UCSD-AML1 (cell line): ENCODE measurements around the gene MTNR1A.
"Not testable (repeated sequence)": the region's sequence is repeated elsewhere in the genome, so short reads cannot be mapped to it uniquely, and the experiment has no call there.

Experiments
- DNase-seq: peaks from one replicate; lab custom pipeline; 2025; ENCODE audit not compliant: unreplicated experiment; lab: John Stamatoyannopoulos, UW

The MTNR1A gene

GRCh38 chr4:186563761-186564160, 8.4 kb upstream of the MTNR1A start:
- no peak for DNase-seq

- DNase-seq, result no peak
Observed at GRCh38 chr4:186561748-186562147, 6.4 kb upstream of the MTNR1A start.

DNA sequence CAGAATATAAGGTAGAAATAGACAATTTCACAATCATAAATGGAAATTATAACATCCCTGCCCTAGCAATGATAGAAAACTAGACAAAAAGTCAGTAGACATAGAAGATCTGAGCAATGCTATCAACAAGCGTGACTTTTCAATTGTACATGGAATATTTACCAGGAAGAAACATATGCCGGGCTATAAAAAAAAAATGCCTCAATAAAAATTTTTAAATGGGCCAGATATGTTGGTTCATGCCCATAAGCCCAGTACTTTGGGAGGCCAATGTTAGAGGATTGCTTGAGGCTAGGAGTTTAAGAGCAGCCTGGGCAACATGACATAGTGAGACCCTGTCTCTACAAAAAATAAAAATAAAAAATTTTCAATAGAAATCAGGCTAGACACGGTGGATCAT, 5.3 kb upstream of the MTNR1A start:
- DNase-seq, result no peak

DNA sequence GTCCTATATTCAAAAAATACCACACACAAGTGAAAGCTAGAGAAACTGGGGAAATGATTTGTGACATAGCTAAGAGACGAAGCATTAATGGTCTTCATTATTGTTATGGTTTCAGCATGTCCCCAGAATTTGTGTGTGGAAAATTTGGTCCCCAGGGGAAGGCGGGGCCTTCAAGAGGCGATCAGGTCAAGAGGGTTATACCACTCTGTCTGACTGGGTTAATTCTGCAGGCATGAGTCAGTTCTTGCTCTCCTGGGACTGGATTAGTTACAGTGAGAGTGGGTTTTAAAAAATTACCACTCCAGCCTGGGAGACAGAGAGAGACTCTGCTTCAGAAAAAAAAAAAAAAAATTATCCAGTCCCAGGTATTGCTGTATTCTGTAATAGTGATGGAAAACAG, 2.1 kb upstream of the MTNR1A start:
- DNase-seq, result no peak

DNA sequence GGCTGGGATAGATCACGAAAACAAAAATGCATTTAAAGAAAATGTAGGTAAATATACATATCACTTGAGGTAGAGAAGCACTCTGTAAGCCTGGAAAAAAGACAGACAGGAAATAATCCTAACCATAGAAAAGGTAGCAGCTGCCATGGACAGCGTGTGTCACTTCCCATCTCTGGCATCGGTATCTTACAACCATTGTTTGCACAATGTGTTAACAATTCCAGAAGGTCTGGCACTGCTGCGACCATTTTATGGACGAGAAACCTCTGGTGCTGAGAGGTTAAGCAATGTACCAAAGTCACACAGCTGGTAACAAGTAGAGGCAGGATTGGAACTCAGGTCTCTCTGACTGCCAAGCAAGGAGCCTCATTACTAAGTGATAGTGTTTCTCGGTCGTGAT, 1.7 kb upstream of the MTNR1A start:
- DNase-seq, result no peak

DNA sequence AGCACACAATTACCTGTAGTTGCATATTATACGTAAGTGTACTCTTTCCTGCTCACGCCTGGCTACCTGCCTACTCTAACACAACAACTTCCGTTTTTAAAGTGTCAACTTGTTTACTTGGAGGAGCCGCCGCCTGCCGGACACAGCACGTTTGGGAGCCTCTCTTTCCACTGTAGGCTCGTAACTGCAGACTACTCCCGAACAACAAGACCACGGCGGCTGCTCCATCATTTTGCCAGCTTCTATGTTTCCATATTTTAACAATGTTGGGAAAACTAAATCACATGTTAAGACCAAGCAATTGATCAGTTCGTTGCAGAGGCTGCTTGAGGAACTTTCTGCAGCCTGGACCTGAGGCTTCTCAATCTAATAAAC, 841 bp downstream of the MTNR1A start:
- DNase-seq, result no peak

DNA sequence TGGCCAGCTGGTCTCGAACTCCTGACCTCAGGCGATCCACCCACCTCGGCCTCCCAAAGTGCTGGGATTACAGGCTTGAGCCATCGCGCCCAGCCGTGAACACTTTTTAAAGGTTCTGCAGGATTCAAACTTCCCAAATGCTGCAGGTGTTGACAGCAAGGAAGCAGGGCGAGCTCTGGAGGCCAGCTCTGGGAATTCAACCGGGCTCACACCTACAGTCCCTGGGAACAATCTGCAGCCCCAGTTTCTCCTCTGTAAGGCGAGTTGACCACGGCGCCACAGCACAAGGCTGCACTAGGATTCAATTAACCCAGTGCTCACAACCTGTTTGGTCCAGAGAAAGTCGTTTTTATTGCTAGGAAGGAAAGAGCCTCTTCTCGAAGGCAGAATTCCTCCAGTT, 1.6 kb downstream of the MTNR1A start:
- DNase-seq, result no peak

- DNase-seq, result no peak
Observed at GRCh38 chr4:186551849-186552248, 3.5 kb downstream of the MTNR1A start.

GRCh38 chr4:186545436-186545835, 9.9 kb downstream of the MTNR1A start:
- DNase-seq, result no peak

DNA sequence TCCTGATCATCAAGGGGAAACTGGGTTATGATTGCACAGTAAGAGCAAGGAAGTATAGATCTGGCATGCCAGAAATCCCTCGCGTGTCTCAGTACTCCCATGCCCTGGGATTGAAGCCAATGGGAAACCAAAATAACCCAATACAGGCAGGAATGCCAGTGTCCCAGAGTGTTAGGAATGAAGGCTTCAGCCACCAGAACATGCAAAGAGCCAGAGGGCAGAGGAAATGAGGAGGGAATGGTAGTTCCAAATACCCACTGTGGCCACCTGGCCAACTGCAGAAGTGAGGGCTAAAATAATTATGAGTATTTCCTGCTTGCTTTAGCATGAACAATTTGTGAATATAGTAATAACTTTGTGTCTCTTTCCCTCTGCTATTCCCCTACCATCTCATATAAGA, 12.2 kb downstream of the MTNR1A start:
- DNase-seq, result no peak

DNA sequence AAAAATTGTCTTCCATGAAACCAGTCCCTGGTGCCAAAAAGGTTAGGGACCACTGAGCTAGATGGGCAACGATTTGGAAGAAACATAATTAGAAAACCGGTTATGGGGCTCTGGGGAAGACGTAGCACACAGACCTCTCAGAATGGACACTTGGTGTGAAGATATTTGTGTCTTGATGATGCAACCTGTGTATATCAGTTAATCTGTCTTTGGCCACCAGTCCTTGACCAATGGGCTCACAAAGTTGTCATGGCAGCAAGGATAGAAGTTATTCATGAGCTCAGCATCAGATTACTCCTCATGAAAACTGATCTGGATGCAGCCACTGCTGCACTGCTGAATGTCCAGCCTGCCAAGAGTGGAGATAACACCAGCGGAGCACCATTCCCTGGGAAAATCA, 13.6 kb downstream of the MTNR1A start:
- no peak for DNase-seq

DNA sequence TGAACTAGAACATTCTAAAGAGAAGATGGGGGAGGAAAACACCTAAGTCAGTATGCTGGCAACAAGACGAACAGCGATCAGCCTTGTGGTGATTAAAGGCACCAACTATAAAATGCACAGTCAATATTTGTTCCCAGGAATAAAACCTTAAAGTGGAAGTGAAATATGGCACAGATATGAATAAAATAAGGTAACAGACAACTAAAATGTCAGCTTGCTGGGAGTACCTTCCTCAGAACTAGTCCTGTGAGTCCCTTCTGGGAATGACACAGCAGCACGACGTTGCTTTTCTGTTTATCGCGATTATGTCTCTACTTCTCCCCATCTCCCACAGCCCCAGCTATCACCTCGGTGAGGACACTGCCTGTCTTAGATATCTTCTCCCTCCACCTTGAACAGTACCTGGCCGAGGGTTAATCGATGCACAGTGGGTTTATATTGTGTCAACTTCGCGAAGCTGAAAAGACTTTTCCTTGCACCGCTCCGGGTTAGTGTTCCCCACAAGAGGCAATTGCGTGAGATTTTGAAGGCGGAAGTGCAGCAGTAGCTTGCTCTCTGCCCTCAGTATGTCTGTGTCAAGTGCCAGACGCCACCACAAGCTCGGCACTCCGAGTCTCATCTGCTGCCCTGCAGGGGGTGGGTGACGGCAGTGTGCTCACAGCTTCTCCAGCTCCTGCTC, 17.4 kb downstream of the MTNR1A start:
- no peak for DNase-seq

DNA sequence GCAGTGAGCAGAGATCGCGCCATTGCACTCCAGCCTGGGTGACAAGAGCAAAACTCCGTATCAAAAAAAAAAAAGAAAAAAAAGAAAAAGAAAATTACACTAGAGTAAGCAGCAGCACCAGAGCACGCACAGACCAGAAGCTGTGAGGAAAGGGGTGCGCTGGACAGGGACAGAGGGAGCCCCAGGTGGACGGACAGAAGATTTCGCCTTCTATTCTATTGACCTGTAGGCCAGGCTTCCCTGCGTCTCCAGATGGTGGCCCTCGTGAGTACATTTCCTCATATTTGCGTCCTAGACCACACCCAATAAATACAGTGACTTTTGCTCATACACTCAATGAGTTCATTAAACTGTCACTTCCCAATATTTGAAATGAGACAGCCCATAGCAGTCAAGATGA, 19.1 kb downstream of the MTNR1A start:
- DNase-seq, result no peak

- no peak for DNase-seq
Observed at GRCh38 chr4:186534056-186534455, 21.3 kb downstream of the MTNR1A start.

- not testable (repeated sequence) for DNase-seq
Observed at GRCh38 chr4:186523927-186524326, 31.4 kb downstream of the MTNR1A start.

GRCh38 chr4:186516287-186516686, 39.1 kb downstream of the MTNR1A start:
- no peak for DNase-seq

DNA sequence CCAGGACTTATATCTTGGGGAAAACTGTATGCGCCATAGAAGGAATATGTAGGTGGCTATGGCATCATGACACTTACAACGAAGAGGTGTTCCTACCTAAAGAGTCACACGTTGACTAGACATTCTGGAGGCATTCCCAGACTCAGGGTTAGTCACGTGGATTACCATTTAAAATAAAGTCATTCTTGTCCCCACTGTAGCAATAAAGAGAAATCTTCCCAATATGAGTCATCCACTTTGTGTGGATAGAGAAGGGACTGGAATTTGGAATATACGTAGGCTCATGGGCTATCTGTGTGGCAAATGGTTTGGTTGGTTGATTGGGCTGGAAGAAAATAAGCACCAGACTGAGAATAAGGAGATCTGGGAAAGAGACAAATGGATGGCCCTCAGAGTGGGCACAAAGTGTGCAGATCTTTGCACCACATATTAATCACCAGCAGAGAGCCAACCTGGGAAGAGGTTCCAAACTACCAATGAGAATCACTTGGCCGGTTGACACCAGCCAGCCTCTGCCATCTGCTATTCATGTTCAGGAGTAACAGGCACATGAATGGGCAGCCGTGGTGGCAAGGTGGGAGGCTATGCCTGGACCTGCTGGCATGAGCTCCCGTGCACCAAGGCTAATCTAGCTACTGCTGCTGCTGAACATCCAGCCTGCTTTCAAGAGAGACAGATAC, 41.0 kb downstream of the MTNR1A start:
- DNase-seq, result no peak

GRCh38 chr4:186504771-186505170, 50.6 kb downstream of the MTNR1A start:
- not testable (repeated sequence) for DNase-seq

- no peak for DNase-seq
Observed at GRCh38 chr4:186502231-186502630, 53.1 kb downstream of the MTNR1A start.

DNA sequence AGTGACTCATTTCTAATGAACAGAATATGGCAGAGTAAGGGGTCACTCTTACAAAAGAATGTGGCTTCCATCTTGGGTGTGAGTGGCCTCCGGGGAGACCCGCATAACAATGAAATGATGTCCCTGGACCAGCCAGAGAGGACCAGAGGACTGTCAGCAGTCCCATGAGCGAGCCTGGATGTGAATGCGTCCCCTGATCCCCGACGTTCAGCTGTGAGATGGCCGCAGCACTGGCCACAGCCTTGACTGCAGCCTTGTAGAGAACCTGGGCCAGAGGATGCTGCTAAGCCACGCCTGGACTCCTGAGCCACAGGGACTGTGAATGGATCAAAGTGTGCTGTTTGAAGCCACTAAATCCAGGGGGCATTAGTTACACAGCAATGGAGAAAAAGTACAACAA, 53.8 kb downstream of the MTNR1A start:
- DNase-seq, result no peak

DNA sequence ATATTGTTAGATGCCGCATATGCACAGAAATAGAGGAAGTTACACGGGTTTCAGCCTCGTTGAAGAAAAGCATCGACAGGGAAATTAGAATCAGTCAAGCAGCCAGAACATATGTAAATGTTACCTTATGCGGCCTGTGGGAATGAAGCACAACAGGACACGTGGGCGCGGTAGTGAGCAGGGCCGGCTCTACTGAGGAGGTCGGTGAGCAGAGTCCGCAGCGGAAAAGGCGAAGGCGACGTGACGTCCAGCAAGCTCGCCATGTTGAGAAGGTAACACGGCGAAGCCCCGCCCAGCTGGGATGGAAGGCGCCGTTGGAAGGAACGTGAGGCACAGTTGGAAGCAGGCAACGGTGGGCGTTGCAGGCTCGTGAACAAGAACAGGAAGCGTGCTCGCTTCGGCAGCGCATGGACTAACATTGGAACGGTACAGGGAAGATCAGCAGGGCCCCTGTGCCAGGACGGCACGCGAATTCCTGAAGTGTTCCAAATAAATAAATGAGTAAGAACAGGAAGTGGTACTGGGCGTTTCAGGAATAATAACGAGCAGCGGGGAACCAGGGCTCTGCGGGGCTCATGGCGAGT, 54.6 kb downstream of the MTNR1A start:
- no peak for DNase-seq

DNA sequence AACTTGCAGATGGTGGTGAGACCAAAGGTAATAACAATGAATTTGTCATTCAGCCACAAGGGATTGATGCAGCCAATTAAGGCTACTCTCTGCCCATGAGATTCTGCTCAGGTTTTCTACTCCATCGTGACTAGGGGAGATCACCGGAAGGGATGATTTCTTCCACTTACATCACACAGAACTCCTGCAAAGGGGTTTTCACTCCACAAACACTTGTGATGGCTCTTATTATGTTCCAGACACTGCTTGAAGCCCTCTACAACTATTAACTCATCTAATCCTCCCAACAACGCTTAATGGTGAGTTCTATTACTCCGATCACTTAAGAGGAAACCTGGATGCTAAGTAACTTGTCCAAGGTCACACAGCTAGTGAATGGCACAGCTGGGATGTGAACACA, 55.9 kb downstream of the MTNR1A start:
- no peak for DNase-seq

DNA sequence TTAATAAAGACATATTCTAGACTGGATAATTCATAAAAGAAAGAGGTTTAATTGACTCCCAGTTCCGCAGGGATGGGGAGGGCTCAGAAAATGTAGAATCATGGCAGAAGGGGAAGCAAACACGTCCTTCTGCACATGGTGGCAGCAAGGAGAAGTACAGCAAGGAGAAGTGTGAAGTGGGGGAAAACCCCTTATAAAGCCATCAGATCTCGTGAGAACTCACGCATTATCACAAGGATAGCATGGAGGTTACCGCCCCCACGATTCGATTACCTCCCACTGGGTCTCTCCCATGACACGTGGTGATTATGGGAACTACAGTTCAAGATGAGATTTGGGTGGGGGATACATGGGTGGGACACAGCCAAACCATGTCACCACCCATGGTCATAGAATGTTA, 58.3 kb downstream of the MTNR1A start:
- no peak for DNase-seq
